Stimulated activated memory B cell treated with anti-CD40 and anti-IgM and Interleukin-4, amounts not matched to agents 10 μg/mL and 1 μg/mL and 100 μg/mL, for 72 hours (primary cell): Measurements from ENCODE around the gene ARMC3.

Source experiments
- ATAC-seq: fragments of 150-1000 bp; cut with Tn5 transposase; 2 replicates; pipeline ENCODE4 v1.10.0; 2021
- H3K27ac Mint-ChIP-seq: one replicate; pipeline ENCODE4 v1.8.0; 2022; ENCODE audit warnings: mild to moderate bottlenecking, mixed read lengths
- H3K27me3 Mint-ChIP-seq: one replicate; pipeline ENCODE4 v1.8.0; 2022; ENCODE audit warnings: mixed read lengths
- H3K36me3 Mint-ChIP-seq: one replicate; pipeline ENCODE4 v1.8.0; 2022; ENCODE audit warnings: mixed read lengths
- H3K4me1 Mint-ChIP-seq: one replicate; pipeline ENCODE4 v1.8.0; 2022; ENCODE audit warnings: mixed read lengths
- H3K4me3 Mint-ChIP-seq: one replicate; pipeline ENCODE4 v1.8.0; 2022; ENCODE audit warnings: mild to moderate bottlenecking, moderate library complexity, mixed read lengths
- H3K9me3 Mint-ChIP-seq: one replicate; pipeline ENCODE4 v1.8.0; 2022; ENCODE audit warnings: mixed read lengths

ARMC3 gene

DNA sequence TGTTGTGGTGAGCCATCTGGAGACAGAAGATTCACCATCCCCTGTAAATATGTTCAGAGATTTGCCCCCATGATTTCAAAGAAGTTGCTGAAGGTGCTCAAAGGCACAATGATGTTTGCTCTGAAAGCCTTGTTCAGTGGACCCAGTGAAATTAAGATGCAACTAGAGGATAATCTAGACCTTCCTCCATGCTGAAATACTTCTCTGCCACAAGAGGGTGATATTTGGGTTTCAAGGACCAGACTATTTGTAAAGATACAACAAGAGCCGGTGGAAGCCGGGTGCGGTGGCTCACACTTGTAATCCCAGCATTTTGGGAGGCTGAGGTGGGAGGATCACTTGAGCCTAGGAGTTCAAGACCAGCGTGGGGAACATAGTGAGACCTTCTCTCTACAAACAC is 154.0 kb downstream of the ARMC3 start:
- Mint-ChIP-seq H3K27me3 (peaks cover 50% of the 10 kb centered on the region), H3K36me3 (no peaks in the 10 kb centered on the region), H3K9me3 (peaks cover 3% of the 10 kb centered on the region), H3K27ac (no peak overlapping the region), H3K4me1 (no peaks in the 10 kb centered on the region), H3K4me3 (no peak overlapping the region)
- no peak for ATAC-seq
